Neural progenitor cell (in vitro differentiated cells): ENCODE measurements around the gene SHC3.

Experiments used
- CTCF ChIP-seq: fragments of 200-600 bp; sonication (generic); IDR thresholded peaks from 2 replicates; pipeline ENCODE4 v1.5.1; 2017; ENCODE audit warnings: antibody characterized with exemption, mild to moderate bottlenecking
- EZH2 ChIP-seq: fragments of 200-600 bp; sonication (generic); IDR thresholded peaks from 2 replicates; pipeline ENCODE4 v1.6.1; 2017; ENCODE audit warnings: antibody characterized with exemption, mild to moderate bottlenecking, moderate library complexity
- EZH2phosphoT487 ChIP-seq: fragments of 200-600 bp; sonication (generic); IDR thresholded peaks from 2 replicates; pipeline ENCODE4 v1.6.1; 2017; ENCODE audit warnings: antibody characterized with exemption

- TF ChIP-seq CTCF (no peak), EZH2 (no peak), EZH2phosphoT487 (no peak)
Measured at GRCh38 chr9:89083626-89084025, 95.0 kb downstream of the SHC3 start.
